GM18499 (cell line): ENCODE data around the gene MAN2B2.
"Not testable (repeated sequence)": the region's sequence is repeated elsewhere in the genome, so short reads cannot be mapped to it uniquely, and the experiment has no call there.

ENCODE experiments used
- ATAC-seq: cut with Tn5 transposase; IDR thresholded peaks from one replicate; pipeline ENCODE4 v1.9.1; 2021; ENCODE audit warnings: moderate number of reproducible peaks; ENCODE audit not compliant: insufficient read depth, unreplicated experiment

The MAN2B2 gene

DNA sequence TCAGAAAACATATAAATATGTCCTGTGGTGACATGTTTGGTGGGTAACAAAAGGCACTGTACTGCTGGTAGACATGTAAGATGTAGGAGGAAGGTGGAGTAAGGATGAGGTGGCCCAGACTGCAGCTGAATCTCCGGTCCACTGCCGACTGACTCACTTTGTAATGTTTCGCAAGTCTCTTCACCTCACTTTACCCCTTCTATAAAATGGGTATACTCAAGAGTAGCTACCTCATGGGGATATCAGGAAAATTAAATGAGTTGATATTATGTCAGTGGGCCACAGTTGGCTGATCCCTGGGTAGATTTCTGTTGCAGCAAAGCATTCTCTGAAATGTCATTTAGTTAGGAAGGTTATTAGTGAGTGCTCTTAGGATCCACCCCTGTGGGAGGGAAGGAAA, 87.6 kb downstream of the MAN2B2 start:
- ATAC-seq: no peak

DNA sequence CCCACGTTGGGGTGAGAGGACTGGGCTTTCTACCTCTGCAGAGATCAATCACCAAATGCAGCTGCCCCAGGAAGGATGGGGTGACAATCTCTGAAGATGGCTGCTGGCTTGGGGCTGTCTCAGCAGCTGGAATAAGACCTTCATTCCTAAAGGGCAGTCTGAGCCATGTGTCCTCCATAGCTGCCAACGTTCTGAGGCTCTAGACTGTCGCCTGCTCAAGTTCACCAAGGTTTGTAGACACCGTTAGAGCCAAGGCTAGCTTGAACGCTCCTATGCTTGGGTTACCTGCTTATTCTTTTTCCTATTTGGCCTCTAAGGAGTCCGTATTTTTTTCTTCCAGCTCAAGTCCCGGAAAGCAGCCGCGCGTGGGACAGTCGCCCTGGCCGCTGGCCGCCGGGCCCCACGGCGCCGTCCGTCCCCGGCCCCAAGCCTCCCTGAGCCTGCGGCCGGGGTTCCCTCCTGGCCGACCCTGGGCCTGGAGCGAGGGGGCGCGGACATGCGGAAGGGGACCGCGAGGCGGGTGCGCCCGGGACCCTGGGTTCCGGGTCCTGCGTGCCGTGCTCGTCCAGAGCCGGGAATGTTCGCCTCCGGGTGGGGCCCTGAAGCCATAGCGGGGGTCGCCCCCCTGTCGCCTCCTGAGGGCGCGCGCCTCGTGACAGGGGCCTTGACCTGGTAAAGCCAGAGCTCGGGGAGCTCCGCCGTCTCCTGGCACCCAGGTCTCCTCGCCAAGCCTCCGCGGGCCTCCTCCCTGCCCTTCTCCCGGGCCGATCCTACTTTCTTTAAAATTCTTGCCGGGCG, 88.8 kb downstream of the MAN2B2 start:
- ATAC-seq: no peak

DNA sequence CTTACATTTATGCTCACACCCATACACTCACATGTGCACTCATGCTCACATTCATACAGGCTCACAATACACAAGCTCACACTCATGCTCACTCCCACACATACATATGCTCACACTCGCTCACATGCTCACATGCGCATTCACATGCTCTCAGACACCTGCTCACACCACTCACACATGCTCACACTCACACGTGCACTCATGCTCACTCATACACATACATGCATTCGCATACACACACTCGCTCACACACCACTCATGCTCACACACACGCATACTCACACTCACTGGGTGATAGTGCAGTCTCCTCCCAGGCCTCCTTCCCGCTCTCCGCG, 90.3 kb downstream of the MAN2B2 start:
- no peak for ATAC-seq

DNA sequence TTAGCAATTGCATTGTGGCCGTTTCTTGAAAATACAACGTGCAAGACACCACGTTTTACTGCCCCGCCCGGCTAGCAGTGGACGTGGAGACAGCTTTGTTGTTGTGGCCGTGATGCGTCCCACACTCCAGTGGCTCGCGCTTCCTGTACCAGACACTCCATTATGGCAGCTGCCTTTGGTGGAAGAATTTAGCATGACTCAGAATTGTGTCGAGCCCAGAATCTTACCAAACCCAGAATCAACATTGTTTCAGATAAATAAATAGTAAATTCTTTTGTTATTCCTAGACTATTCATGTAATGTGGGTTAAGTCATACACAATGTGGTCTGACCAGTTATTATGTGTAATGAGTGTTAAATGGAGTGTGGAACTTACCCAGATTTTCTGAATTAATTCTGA, 93.4 kb downstream of the MAN2B2 start:
- no peak for ATAC-seq

DNA sequence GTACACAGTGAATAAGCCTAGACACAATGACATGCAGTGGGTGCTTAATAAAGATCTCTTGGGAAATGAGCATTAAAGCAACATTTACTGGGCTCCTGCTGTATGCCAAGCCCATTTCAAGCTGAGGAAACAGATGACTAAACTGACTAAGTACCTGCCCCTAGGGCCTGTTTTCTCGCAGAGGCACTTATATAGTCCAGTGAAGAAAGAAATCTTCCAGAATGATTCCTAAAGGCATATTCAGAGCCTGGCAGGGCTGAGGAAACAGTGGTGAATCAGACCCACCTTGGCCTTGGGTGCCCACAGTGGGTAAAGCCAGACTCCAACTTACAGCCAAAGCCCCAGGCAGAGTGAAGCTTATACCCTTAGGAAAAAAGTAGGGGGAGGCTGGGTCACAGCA, 96.7 kb downstream of the MAN2B2 start:
- no peak for ATAC-seq

DNA sequence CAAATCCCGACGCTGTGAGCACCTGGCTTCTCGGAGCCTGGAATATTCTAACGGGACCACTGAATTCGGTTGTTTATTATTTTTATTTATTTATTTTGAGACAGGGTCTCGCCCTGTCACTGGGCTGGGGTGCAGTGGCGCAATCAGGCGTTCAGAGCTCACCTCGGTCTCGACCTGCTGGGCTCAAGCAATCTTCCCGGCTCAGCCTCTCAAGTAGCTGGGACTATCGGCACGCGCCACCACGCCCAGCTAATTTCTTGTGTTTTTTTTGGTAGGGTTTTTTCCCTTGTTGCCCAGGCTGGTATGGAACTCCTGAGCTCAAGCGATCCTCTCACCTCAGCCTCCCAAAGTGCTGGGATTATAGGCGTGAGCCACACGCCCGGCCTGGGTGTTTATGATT, 97.1 kb downstream of the MAN2B2 start:
- ATAC-seq: no peak

DNA sequence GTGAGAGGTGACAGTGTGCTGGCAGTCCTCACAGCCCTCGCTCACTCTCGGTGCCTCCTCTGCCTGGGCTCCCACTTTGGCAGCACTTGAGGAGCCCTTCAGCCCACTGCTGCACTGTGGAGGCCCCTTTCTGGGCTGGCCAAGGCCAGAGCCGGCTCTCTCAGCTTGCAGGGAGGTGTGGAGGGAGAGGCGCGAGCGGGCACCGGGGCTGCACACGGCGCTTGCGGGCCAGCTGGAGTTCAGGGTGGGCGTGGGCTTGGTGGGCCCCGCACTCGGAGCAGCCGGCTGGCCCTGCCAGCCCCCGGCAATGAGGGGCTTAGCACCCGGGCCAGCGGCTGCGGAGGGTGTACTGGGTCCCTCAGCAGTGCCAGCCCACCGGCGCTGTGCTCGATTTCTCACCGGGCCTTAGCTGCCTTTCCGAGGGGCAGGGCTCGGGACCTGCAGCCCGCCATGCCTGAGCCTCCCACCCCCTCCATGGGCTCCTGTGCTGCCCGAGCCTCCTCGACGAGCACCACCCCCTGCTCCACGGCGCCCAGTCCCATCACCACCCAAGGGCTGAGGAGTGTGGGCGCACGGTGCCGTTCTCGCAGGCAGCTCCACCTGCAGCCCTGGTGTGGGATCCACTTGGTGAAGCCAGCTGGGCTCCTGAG, 97.7 kb downstream of the MAN2B2 start:
- ATAC-seq: not testable (repeated sequence)
